ENCODE measurements around the gene SH3PXD2A.

Gene SH3PXD2A

DNA sequence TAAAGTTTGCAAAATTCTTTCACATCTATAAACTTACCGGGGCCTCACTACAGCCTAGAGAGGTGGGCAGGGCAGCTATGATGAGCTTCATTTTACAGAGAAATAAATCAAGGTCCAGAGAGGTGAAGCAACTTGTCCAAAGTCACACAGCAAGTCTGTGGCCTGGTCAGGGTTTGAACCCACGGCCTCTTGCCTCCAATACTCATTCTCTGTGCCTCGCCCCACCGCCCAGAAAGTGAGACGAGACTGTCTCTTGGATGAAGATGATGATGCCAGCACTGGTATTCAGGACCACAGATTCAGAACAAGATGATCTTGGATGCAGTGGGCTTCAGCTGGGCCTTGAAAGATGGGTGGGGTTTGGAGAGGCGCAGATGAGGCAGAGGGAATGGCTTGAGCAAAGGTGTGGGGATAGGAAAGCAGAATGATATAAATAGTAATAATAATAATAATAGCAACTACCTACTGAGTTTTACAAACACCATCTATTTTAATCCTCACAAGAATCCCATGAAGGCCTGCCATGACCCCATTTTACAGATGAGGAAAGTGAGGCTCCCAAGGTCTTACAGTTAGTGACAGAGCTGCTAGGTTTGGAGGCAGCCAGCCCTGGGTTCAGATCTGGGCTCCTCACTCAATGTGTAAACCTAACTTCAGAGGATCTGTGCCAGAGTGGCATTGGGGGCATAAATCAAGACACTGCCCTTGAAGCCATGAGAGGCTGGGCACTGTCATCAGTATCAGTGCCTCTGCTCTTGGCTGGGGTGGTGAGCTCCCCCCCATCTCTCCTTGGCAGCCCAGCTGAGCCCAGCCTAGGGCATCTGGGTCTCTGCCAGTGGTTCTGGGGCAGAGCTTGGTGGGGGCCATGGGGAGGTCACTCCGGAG, 291.9 kb downstream of the SH3PXD2A start:
- TF ChIP-seq, protein P1, sequence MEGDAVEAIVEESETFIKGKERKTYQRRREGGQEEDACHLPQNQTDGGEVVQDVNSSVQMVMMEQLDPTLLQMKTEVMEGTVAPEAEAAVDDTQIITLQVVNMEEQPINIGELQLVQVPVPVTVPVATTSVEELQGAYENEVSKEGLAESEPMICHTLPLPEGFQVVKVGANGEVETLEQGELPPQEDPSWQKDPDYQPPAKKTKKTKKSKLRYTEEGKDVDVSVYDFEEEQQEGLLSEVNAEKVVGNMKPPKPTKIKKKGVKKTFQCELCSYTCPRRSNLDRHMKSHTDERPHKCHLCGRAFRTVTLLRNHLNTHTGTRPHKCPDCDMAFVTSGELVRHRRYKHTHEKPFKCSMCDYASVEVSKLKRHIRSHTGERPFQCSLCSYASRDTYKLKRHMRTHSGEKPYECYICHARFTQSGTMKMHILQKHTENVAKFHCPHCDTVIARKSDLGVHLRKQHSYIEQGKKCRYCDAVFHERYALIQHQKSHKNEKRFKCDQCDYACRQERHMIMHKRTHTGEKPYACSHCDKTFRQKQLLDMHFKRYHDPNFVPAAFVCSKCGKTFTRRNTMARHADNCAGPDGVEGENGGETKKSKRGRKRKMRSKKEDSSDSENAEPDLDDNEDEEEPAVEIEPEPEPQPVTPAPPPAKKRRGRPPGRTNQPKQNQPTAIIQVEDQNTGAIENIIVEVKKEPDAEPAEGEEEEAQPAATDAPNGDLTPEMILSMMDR (IDR thresholded peaks at IDR 0.05; ENCODE audit: low read depth, low read length), result no peak
- no peak overlapping the region for H3K4me3 ChIP-seq (ENCODE audit: low read depth, low read length)

DNA sequence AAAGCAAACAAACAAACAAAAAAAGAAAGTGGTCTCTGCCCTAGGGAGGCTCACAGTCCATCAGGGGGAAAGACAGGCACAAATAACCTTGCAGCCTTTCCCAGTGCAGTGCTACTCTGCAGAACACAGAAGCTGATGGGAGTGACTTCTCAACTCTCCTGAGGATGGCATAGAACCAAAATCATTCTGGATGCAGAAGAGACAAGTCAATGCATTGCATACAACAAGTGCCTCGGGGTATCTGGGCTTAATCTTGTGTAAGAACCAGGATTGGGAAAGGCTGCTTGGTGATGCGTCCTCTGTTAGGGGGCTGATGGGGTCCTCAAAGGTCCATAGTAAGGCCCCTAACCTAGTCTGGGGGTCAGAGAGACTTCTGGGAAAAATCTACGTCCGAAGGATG, 293.0 kb downstream of the SH3PXD2A start:
- H3K4me3 ChIP-seq (ENCODE audit: low read depth, low read length), result no peak overlapping the region
- TF ChIP-seq, protein P1 (IDR thresholded peaks at IDR 0.05; ENCODE audit: low read depth, low read length), result no peak

DNA sequence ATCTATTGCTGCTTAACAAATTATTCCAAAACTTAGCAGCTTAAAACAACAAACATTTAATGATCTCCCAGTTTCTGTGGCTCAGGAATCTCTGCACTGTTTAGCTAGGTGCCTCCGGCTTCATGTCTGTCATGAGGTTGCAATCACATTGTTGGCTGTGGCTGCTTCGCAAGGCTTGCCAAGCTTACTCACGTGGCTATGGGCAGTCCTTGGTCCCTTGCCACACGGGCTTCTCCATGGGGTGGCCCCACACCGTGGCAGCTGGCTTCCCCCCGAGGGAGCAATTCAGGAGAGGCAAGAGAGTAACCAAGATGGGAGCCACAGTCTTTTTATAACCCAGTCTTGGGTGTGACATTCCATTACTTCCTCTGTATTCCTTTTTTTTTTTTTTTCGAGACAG, 294.5 kb downstream of the SH3PXD2A start:
- no peak overlapping the region for H3K4me3 ChIP-seq (ENCODE audit: low read depth, low read length)
- TF ChIP-seq, protein P1 (IDR thresholded peaks at IDR 0.05; ENCODE audit: low read depth, low read length), result no peak

DNA sequence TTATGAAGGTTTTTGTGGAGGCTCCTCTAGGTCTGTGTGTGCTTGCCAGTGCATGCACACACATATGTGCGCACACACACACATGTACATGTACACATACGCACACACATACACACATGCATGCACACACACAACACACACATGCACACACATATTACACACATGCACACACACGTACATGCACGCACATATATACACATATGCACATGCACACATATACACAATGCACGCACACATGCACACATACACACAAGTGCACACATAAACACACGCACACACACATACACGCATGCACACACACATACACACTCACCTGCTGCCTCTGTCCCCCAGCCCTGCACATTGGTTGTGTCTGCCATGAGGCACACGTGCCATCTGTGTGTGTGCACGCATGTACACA, 295.6 kb downstream of the SH3PXD2A start:
- no peak overlapping the region for H3K4me3 ChIP-seq (ENCODE audit: low read depth, low read length)
- TF ChIP-seq, protein P1 (IDR thresholded peaks at IDR 0.05; ENCODE audit: low read depth, low read length), result no peak

DNA sequence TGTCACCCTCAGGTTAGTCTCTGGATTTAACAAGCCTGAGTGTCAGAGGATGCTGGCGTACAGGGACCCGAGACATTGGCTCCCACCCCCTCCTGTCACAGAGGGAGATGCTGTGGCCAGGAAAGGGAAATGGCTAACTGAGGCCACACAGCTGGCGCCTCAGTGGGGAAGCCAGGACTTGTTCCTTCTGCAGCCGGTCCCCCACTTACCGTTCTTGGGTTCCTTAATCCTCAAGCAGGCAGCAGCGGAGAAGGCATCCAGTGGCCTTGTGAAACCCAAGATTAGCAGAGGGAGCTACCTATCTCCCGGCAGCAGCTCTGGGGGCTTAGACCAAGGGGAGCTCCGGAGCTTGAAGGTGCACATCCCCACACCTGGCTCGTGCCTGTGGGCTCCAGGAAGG, 296.5 kb downstream of the SH3PXD2A start:
- H3K4me3 ChIP-seq (ENCODE audit: low read depth, low read length), result no peak overlapping the region
- TF ChIP-seq, protein P1 (IDR thresholded peaks at IDR 0.05; ENCODE audit: low read depth, low read length), result no peak

DNA sequence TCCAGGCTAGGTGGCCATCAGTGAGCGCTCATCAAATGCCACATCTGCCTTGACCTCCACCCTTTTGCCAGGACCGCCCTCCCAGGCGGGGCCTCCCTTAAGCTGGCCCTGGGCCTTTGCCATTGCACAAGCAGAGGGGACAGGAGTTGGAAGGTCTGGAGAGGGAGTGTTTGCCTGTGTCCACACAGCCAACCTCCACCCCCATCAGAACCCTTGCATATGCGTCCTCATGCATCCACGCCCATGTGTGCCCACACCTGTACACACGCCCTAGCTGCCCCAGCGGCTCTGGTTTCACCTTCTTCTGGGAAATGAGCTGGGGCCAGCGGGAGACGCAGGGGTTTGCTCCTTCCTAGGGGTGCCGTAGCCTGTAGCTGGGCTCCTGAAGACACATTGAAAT, 297.9 kb downstream of the SH3PXD2A start:
- TF ChIP-seq, protein P1 (IDR thresholded peaks at IDR 0.05; ENCODE audit: low read depth, low read length), result no peak
- no peak overlapping the region for H3K4me3 ChIP-seq (ENCODE audit: low read depth, low read length)

DNA sequence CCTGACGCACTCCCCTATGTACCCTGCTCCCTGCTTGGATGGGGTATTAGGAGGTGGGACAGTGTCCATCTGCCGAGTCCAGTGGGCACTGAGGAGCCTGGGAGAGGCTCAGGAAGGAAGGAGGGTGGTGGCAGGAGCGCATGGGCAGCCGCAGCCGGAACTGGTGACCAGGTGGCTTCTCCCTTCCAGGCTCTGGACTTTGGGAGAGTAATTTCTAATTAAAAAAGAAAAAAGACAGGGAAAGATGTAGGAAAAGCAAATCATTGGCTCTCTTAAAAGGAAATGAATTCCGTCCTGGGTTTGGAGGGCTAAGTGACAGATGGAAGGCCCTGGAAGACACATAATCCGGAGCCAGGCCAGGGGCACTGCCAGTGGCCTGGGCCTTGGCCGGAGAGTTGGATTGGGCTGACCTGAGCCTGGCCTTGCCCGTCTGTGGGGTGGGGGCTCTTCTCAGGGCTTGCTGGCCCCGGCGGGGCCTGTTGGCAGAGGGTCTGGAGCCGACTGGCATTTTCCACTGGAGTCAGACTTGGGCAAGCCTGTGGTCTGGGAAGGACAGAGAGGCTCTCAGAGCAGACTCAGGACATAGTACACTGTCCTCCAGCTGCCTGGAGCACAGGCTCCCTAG, 298.9 kb downstream of the SH3PXD2A start:
- TF ChIP-seq, protein P1 (IDR thresholded peaks at IDR 0.05; ENCODE audit: low read depth, low read length), result no peak

More for the DNA sequence above, 298.9 kb downstream of the SH3PXD2A start:
- no peak overlapping the region for H3K4me3 ChIP-seq (ENCODE audit: low read depth, low read length)
